ENCODE results near the gene ATXN10.
"Not testable (repeated sequence)": the region's sequence is repeated elsewhere in the genome, so short reads cannot be mapped to it uniquely, and the experiment has no call there.

Gene ATXN10

GRCh38 chr22:45644714-45645113, 26.9 kb upstream of the ATXN10 start:
- DNase-seq (ENCODE audit: low read depth): no peak

GRCh38 chr22:45645150-45645525, 26.5 kb upstream of the ATXN10 start:
- no peak for DNase-seq (ENCODE audit: low read depth)

GRCh38 chr22:45645526-45646414, 25.9 kb upstream of the ATXN10 start:
- peak; percentile 64 for DNase-seq (ENCODE audit: low read depth)

GRCh38 chr22:45647532-45648225, 24.0 kb upstream of the ATXN10 start:
- no peak for DNase-seq (ENCODE audit: low read depth)

GRCh38 chr22:45648301-45649117, 23.1 kb upstream of the ATXN10 start:
- no peak for DNase-seq (ENCODE audit: low read depth)

- no peak for DNase-seq (ENCODE audit: low read depth)
Observed at GRCh38 chr22:45649809-45650208, 21.8 kb upstream of the ATXN10 start.

GRCh38 chr22:45650721-45651120, 20.9 kb upstream of the ATXN10 start:
- no peak for DNase-seq (ENCODE audit: low read depth)

GRCh38 chr22:45651931-45652528, 19.6 kb upstream of the ATXN10 start:
- no peak for DNase-seq (ENCODE audit: low read depth)

- DNase-seq (ENCODE audit: low read depth): no peak
Observed at GRCh38 chr22:45656577-45656976, 15.1 kb upstream of the ATXN10 start.

GRCh38 chr22:45657701-45658100, 13.9 kb upstream of the ATXN10 start:
- no peak for DNase-seq (ENCODE audit: low read depth)

GRCh38 chr22:45664136-45664646, 7.4 kb upstream of the ATXN10 start:
- DNase-seq (ENCODE audit: low read depth): no peak

GRCh38 chr22:45667486-45667885, 4.1 kb upstream of the ATXN10 start:
- DNase-seq (ENCODE audit: low read depth): no peak

GRCh38 chr22:45670363-45670762, 1.3 kb upstream of the ATXN10 start:
- not testable (repeated sequence) for DNase-seq (ENCODE audit: low read depth)

GRCh38 chr22:45670981-45671782, 452 bp upstream of the ATXN10 start:
- DNase-seq (ENCODE audit: low read depth): no peak

GRCh38 chr22:45672564-45673481, 1.2 kb downstream of the ATXN10 start:
- DNase-seq (ENCODE audit: low read depth): no peak

GRCh38 chr22:45673482-45674175, 2.0 kb downstream of the ATXN10 start:
- no peak for DNase-seq (ENCODE audit: low read depth)

- no peak for DNase-seq (ENCODE audit: low read depth)
Observed at GRCh38 chr22:45676024-45676423, 4.4 kb downstream of the ATXN10 start.

GRCh38 chr22:45677063-45677462, 5.4 kb downstream of the ATXN10 start:
- no peak for DNase-seq (ENCODE audit: low read depth)

Data from stimulated activated CD8-positive, alpha-beta memory T cell treated with anti-CD3 and anti-CD28 coated beads, Interleukin-12 subunit alpha, Interleukin-12 subunit beta, amount 100 ng/mL, for 1 hour (primary cell).